ENCODE measurements around the gene ZGRF1.
A peak's percentile ranks its signal among the peaks of the same experiment; 100 is the strongest.
"Not testable (repeated sequence)": the region's sequence is repeated elsewhere in the genome, so short reads cannot be mapped to it uniquely, and the experiment has no call there.

The ZGRF1 gene

DNA sequence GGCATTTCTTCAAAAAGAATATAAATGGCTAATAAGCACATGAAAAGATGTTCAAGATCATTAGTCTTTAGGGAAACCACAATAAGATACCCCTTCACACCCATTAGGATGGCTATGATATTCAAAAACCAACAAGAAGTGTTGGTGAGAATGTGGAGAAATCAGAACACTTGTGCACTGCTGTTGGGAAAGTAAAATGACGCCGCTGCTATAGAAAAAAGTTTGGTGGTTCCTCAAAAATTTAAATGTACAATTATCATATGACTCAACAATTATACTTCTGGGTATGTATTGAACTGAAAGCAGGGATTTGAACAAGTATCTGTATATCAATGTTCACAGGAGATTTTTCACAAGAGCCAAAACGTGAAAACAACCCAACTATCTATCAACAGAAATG, 91.4 kb downstream of the ZGRF1 start:
- peak in 1 of 2 donors; percentile 46 for DNase-seq

DNA sequence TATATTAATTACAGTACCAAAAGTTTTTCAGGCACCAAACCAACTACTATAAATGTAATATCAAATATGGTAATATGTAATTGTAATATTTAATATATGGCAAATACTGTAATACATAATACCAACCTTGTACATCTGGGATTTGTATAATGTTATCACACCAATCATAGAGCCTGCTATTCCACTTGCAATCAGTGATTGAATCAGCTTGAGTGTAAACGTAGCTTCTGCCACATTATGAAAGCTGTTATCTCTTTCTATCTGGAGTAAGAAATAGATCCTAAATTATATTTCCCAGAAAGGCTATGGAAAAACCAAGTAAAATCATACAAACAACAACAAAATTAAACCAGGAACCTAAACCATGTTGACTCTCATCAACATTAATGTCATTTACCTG, 96.0 kb downstream of the ZGRF1 start:
- DNase-seq, result no peak

DNA sequence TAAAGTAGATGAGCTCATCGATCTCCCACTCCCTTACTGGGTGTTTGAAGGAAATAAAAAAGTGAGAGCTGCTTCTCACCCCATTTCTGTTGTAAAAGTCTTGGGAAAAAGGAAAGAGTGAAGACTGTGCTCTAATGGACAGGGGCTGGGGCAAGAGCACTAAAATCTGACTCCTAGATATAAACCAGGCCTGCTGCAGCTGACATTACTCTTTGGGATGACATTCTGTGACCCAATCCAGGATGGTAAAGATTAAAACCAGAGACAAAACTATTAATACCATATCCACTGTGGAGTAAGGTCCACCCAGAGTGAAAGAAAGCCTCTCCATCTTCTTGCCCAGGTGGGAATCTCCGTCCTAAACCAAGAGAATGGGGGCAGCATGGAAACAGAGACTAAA, 100.6 kb downstream of the ZGRF1 start:
- no peak for DNase-seq

DNA sequence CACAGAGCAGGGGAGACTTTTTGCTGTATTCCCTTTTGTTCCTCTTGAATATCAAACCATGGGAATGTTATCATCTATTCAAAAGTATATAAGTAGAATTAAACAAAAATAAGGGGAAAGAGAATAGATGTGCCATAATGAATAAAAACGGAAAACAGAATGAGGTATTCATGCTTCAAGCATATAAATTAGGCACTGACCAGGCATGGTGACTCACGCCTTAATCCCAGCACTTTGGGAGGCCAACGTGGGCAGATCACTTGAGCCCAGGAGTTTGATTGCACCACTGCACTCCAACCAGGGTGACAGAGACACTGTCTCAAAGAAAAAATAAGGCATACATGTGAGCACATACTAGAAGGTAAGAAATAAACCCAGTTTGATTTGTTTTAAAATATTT, 104.4 kb downstream of the ZGRF1 start:
- DNase-seq, result no peak

DNA sequence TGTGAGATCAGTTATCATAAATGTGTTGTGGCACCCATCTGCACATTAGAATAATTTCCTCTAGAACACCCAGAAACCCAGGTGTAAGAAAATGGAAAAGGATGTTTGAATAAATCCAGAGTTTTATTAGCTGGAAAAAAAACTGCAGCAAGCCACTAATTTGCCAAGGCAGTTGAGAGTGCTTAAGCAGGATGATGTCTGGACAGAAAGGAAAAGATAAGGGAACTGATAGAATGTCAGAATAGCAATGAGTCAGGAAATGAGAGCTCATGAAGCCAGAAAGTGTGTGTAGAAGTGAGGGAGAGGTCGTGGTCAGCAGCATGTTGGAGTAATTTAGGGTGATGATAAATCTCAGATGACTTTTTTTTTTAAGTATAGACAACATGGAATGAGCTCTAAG, 105.6 kb downstream of the ZGRF1 start:
- DNase-seq, result no peak

DNA sequence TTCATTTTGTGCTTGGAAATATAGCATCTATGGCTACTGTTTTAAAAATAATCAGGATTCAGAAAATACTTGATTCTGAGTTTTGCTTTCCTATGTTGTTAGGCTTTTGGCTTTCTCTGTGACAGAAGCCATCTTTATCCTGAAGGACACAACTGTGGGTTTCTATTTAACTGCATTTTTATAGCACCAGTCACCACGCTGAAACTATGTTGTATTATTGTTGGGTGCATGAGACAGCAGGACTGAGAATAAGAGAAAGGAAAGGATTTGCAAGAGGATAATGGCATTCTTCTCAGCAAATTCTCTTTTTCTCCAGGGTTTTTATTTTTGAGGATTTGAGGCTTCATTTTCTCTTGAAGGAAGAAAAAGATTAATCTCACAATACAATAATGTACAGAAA, 110.6 kb downstream of the ZGRF1 start:
- DNase-seq, result no peak

DNA sequence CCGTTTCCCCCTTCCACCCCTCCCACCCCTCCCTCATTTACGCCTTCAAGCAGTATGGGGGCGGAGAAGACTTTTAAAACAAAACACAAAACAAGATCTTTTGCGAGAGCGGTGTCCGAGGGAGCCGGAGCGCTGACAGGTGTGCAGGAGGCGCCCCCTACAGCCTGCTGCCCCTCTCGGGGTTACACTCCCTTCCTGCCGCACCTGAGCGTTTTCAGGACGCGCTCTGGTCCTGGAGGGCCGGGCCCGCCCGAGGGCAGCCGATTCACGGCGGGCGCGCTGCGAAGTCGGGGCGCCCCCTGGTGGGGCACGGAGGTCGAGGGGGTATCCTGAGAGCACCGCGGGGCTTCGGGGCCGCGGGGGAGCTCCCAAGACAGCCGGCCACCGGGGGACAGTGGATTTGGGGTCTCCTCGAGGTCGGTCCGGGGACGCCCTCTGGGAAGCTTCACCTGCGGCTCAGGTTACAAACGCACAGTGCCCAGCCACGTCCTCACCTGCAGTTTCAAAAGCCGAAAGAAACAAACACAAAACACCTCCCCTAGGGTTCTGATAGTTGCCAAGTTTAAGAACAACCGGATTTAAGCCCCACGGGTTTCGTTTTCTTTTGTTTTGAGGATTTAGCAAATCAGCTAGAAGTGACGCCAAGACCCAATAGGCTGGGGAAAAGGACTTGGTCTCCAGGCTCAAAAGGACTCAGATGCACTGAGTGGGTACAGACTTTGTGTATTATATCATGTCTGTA, 112.8 kb downstream of the ZGRF1 start:
- DNase-seq, result peak; percentile 22 to 71

DNA sequence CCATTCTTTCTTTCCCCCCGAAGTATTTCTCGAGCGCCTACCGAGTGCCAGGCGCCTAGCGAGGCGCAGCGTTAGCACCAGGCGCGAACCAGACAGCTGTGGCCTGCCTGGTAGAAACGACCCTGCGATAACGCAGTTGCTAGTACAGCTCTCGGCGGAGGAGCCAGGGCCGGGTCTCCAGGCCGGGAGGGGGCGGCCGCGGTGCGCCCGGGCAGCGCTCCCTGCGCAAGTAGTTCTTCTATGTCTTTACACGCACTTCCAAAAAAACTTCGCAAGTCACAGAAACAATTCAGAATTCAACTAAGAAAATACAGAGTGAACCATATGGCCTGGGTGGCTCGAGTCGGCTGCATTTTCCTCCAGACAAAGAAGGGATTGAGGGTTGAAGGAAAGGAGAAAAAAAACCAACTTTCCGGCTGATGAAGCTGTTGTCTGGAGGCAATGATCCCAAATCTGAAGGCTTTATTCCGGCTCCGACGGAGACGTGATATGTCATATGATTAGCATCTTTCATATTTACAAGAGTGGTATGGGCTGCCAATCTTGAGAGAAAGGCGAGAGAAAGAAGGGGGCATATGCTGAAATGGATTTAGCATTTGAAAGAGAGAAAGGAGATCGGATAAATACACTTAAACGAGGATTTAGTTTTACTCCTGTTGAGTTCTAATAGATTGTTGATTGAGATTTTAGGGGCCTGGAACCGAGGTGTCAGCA, 113.5 kb downstream of the ZGRF1 start:
- DNase-seq, result no peak

DNA sequence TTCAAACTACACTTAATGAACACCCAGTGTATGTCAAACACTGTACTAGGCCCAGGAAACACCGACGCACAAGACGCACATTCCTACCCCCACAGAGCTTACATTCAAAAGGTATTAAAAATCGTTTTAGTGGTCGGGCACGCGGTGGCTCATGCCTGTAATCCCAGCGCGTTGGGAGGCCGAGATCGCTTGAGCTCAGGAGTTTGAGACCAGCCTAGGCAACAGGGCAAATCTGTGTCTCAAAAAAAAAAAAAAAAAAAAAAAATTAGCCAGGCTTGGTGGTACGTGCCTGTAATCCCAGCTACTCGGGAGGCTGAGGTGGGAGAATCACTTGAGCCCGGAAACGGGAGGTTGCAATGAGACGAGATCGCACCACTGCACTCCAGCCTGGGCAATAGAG, 114.3 kb downstream of the ZGRF1 start:
- DNase-seq, result not testable (repeated sequence)

DNA sequence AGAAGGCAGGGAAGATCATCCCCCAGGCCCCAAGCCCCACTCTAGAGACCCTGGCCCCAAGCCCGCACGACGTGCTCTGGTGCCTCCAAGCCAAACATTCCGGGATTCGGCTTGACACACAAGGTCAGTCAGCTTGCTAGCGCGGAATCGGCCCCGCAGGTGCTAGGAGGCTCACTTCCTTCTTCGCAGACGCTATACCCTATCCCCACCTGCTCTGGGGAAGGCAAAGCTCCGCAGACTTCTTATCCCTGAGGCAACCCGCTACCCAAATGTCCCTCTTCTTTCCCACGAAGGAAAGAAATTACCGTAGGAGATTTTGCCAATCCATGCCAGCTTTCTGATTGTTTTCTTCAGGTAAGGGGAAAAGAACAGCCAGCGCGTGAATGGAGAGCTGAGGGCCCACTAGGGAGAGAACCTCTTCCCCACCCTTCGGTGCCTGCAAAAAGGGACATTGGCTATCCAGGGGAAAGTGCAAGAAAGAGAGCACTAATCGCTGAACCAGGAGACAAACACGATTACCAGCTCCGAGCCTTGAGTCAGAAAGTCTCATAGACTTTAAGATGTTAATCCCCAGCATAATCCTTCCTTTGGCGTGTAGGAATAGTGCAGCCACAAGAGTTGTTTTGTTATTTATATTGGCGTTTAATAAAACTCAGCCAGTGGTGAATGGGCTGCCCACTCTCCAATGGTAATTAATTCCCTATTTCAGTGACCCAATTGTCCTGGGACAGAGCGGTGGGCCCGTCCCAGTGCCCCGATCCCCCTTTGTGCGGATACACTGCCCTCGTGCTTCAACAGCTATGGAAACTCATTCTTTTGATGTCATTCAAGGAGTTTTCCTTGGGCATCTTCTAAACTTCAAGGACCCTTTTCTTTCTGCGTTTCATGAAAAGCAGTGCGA, 115.3 kb downstream of the ZGRF1 start:
- DNase-seq, result no peak

DNA sequence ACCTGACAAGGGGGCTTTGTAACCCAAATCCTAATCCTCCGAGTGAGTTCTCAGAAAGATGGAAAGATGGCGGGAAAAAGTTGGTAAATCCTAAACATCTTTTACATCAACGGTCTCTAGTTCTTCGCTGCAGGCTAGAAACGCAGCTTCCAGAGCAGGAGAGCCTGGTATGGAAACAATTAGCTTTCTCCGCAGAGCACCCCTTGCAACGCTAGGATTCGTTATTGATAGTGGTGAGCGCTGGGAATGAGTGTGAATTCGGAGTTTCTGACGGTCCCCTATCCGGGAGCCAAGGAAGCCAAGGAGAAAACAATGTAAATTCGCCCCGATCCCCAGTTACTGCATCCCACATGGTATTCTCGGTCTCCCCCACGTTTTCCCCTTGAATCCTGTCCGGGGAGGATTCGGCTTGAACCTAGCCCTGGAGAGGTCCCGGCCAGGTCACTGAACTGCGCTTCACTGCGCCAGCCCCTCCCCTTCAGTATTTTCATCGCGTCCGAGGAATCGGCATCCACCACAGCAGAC, 116.0 kb downstream of the ZGRF1 start:
- DNase-seq, result no peak

DNA sequence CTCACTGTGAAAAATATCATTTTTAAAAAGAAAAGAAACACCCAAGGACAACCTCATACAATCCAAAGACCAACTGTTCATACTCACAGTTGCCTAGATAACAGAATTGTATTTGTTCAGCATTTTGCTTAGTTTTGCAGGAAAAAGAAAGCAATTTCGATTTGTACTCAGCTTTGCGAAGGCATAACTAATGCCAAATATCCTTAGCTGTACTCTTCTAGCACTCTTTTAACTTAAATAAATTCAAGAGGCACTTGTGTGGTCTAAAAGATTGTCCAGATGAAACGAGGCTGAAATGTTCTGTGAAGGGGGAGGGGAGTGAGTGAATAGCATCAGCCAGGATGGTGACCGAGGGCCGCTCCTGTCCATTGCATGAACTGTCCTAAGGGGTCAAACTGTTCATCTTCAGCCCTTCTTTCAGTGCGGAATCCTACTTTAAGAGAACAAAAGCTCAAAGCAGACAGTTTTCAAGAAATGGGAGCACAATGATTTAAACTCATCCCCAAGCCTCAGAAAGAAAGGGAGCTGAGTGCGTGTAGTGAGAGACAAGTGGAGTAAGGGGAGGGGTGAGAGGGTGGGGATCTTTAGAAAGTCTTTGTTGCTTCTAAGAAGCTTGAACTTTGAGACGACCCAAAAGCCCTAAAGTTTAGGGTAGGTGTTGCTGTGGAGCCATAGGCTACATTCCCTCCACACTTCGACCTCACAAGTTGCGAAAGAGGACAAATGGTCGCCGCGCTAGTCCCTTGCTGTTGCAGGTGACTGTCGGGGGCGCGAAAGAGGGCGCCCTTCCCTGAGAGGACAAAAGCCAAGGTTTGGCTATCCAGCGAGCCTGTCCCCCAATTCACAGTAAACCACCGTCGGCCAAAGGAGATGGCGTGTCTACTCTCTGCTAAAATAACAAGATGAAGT, 116.8 kb downstream of the ZGRF1 start:
- DNase-seq, result no peak

DNA sequence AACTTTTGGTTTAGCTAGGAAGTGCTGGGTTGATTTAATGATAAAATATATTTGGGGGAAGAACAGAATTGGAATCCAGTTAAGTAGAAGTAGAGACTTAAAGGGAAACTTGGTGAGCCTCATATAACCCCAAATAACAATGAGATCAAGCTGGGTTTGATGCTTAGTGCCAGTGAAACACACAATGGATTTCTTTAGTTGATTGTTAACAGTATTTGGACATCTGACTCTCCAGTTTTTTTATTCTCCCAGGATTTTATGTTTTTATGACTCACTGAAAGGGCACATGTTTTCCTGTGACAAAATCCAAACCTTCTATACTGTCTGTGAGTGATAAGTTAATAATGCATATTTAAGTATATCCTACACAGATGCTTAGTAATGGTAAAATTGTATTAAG, 118.0 kb downstream of the ZGRF1 start:
- DNase-seq, result no peak

DNA sequence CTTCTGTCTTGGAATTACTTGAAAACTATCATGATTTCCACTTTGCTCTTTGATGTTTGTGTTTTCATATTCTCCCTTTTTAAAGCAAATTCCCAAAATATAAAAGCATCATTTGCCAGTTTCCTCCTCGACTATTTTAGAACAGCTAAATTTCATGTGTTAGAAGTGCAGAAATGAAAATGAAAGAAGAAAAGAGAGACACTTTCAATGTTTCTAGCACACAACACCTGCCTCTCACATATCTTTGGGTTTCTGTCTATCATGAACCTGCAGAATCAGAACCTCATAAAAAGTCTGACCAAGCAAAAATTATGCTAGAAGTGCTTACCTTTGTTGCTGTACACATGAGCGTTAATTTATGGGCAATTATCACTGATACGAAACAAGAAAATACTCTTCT, 118.8 kb downstream of the ZGRF1 start:
- no peak for DNase-seq

DNA sequence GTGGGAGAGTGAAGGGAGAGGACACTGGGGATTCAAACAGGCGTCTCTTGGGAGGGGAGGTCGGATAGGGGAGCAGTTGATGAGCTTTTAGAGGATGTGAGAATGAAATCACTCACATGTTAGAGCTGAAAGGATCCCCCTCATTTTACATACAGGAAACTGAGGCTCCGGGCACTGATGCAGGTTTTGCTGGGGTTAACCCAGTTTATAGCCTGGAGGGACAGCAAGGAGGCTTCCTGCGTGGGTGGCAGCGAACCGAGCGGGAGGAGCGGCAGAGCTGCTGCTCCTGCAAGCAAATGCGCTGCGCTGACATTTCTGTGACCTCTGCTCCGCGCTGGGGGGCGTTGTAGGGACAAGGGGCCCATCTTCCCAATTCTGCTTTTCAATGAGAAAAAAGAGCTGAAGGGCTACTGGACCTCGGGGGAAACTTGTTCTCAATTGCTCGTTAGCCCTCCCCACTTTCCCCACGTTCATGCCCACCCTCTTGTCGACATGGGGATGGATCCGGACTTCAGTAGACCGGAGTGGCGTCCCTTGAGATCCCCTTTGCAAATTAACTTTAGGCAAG, 119.6 kb downstream of the ZGRF1 start:
- no peak for DNase-seq

DNA sequence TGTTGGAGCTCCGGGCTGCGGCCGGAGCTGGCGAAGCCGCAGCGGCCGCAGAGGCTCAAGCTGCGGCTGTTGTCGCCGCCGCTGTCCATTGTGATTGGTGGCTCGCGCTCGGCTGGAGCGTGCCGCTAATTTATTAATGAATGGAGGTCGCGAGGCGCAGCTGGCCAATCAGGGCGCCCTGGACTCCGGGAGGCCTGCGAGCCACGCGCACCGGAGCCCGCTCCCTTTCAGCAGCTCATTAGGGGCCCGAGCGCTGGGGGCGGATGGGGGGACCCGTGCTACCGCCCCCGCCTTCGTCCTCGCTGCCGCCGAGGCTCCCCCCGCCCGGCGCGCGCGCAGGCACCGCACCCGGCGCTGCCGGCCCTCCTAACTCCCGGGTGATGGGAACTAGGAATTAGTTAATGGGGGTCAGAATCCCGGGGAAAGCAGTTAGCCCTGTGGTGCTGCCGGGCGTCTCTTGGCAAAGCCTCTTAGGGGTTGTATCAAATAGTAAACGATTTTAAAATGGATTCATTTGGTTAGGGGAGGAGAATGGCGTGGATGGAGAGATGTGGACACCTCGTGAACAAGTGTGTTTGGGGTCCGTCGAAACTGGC, 120.1 kb downstream of the ZGRF1 start:
- DNase-seq, result no peak

DNA sequence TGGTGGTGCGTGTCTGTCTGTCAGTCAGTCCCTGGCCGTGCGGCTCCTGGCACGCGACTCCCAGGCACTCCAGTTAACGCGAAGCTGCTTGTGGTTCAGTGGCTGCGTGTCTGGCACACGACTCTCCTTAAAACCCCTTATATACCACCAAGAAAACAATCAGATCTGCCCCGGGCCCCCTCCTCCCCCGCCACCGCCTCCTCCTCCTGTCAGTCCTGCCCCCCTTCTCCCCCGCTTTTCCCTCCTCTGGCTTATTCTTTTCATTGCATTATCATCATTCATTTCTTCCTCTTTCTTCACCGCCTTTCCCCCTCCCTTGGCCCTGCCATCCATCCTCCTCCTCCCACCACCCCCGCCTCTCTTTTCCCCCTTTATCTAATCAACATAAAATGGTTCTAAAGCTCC, 120.6 kb downstream of the ZGRF1 start, which contains the start of gene NEUROG2:
NEUROG2 (minus strand) TSS at position 115 of the 405 bp plus-strand sequence. CDS start 705 bp downstream, outside the sequence.
- DNase-seq, result no peak

DNA sequence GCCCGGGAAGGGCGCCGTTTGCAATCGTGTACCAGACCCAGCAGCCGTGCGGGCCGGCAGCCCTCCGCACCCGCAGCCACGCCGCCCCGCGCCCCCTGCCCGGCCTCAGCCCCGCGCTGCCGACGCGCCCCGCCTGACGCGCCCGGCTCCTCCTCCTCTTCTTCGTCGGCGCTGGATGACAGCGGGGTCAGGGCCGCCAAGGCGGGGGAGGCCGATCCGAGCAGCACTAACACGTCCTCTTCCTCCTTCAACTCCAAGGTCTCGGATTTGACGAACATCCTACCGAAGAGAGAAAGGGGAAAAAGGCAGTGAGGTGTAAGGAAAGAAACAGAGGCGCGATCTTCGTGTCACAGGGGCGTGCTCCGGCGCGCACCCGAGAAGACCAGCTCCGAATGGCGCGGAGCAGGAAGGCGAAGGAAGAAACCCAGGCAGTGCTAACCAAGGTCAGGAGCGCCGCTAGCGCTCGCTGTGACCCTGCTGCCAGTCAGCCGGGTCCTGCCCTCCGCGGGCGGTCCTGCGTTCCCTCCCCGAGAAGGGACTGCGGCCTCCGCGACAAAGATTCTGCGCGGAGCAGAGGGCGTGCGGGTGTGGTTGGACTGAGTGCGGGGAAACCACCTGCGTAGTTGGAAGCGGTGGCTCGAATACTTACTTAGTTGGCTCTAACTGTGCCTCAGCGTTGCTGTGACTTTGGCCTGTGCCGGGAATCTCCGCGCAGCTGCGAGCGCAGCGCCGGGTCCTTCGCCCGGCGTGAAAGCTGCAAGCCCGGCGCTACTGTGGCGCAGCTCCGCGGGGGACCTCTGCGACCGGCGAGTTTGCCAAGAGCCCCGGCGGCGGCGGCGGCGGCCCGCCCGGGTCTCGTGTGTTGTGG, 121.3 kb downstream of the ZGRF1 start:
- peak in 1 of 2 donors; percentile 31 for DNase-seq

DNA sequence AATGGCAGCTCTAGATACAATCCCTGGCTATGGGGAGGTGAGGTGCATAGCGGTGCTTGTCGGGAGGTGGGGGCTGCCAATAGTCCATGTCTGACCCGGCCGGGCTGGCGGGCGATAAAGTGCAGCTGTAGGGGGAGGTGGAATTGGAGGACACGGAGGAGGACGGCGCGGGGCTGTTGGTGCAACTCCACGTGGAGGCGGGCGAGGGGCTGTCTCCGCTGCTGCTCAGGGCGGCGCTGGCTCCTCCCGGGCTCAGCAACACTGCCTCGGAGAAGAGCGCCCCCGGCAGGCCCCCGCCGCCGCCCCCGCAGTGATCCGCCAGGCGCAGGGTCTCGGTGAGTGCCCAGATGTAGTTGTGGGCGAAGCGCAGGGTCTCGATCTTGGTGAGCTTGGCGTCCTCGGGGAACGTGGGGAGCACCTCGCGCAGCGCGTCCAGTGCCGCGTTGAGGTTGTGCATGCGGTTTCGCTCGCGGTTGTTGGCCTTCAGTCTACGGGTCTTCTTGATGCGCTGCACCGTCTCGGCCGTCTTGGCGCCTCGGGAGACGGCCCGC, 122.0 kb downstream of the ZGRF1 start:
- no peak for DNase-seq
